Psoas muscle (tissue), 8 donors: ENCODE measurements around the gene KLC4. TPM values are rescaled to one million over a fixed set of nuclear protein-coding genes. Genes with fewer than 3 reads are reported as not detected.

Experiments used
- ATAC-seq, 4 donors: fragments of 200-7000 bp; cut with Tn5 transposase; one replicate each; pipeline ENCODE4 v1.9.1; 2020; ENCODE audit warnings: moderate library complexity in 3 of 4, mild to moderate bottlenecking in 2 of 4
- DNase-seq, 2 donors: peaks; one replicate each; pipeline ENCODE4 v3.0.0-alpha.2; 2020
- H3K27ac ChIP-seq: fragments of 200-600 bp; one replicate; pipeline ENCODE4 v1.8.0; 2022
- H3K27me3 ChIP-seq, 3 donors: fragments of 200-600 bp in 1 of 3; one replicate each; pipeline versions ENCODE4 v1.6.1 to v1.8.0; 2013 to 2022; ENCODE audit warnings: low read length in 2 of 3, mild to moderate bottlenecking in 2 of 3, moderate library complexity in 1 of 3; ENCODE audit not compliant: insufficient read depth in 3 of 3
- H3K36me3 ChIP-seq, 2 donors: fragments of 200-600 bp in 1 of 2; one replicate each; pipeline versions ENCODE4 v1.6.1 to v1.8.0; 2013 to 2022; ENCODE audit warnings: low read depth in 1 of 2, mild to moderate bottlenecking in 1 of 2, moderate library complexity in 1 of 2; ENCODE audit not compliant: insufficient read depth in 1 of 2
- H3K4me1 ChIP-seq: fragments of 200-600 bp; one replicate; pipeline ENCODE4 v1.8.0; 2022
- H3K4me3 ChIP-seq: fragments of 200-600 bp; one replicate; pipeline ENCODE4 v1.8.0; 2022; ENCODE audit warnings: mild to moderate bottlenecking
- H3K9me3 ChIP-seq: fragments of 200-600 bp; one replicate; pipeline ENCODE4 v1.8.0; 2022
- WGBS, 3 donors: extraction: QIAGEN DNeasy Blood & Tissue Kit; methylation state at CpG; one replicate each; pipeline versions ENCODE4 v1.1.6 to v1.1.7; 2013; 5-methylcytosine and 5-hydroxymethylcytosine counted together
- intact Hi-C, 2 donors: fragments of 100-400 bp; cut with DNase I; formaldehyde crosslinking; loops; one replicate each; pipeline versions ENCODE4 v1.11.0 to v1.14.2; 2022
- polyA plus RNA-seq, 3 donors: library from polyadenylated mRNA; stranded (reverse); fragments of 200-250 nt; gene quantifications; one replicate each; pipeline ENCODE4 v1.2.3, GENCODE V29; 2013
- total RNA-seq, 4 donors: library from RNA; stranded (reverse); fragmentation: NEBNext Ultra II Directional in 2 of 4; extraction: Animal tissue kit (Norgen Biotek cat#: 25700) in 2 of 4; gene quantifications; one replicate each; pipeline versions ENCODE4 v1.2.1 to v1.2.4, GENCODE V29; 2021 to 2023
- TF ChIP-seq, protein P1 (sequence below): fragments of 200-600 bp; IDR thresholded peaks from one replicate; pipeline ENCODE4 v1.8.0; 2022; ENCODE audit warnings: antibody characterized with exemption
- donor health status: healthy with polysubstance abuse.
- donor health status: DM: no; HTN: no; CAD: no; lungs with moderate emphysema.
- donor health status: Bipolar disorder and iron deficiency.
- donor health status: healthy.
- donor health status: DM: yes; HTN: yes; CAD: no.
- donor health status: DM: no; HTN: no; CAD: no.
- donor health status: DM: no; HTN: no; CAD: no.
- donor health status: DM: yes; HTN: yes; CAD: no.

The KLC4 gene
- total and polyA plus RNA-seq, 7 donors = 12.2 to 20.9 (median 14.9) TPM

DNA sequence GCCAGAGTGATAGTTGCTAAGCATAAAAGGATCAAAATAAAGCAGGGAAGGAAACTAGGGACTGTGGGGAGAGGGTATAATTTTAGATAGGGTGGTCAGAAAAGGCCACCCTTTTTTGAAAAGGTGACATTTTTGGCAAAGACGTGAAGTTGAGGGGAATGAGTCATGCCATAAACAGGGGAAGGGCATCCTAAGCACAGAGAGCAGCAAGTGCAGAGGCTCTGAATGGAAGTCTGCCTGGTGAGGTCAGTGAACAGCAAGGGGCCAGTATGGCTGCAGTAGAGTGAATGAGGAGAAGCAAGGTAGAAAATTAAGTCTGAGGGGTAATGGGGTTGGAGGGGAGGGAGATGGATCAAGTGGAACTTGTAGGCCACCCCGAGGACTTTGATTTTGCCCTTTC lies 2.4 kb downstream of the KLC4 start:
- TF ChIP-seq, protein P1, sequence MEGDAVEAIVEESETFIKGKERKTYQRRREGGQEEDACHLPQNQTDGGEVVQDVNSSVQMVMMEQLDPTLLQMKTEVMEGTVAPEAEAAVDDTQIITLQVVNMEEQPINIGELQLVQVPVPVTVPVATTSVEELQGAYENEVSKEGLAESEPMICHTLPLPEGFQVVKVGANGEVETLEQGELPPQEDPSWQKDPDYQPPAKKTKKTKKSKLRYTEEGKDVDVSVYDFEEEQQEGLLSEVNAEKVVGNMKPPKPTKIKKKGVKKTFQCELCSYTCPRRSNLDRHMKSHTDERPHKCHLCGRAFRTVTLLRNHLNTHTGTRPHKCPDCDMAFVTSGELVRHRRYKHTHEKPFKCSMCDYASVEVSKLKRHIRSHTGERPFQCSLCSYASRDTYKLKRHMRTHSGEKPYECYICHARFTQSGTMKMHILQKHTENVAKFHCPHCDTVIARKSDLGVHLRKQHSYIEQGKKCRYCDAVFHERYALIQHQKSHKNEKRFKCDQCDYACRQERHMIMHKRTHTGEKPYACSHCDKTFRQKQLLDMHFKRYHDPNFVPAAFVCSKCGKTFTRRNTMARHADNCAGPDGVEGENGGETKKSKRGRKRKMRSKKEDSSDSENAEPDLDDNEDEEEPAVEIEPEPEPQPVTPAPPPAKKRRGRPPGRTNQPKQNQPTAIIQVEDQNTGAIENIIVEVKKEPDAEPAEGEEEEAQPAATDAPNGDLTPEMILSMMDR = no peak
- Histone ChIP-seq H3K4me3 (no peak overlapping the region), H3K27ac (no peak overlapping the region), H3K9me3 (no peaks in the 10 kb centered on the region), H3K4me1 (peaks cover 18% of the 10 kb centered on the region), H3K36me3 (peaks cover 0 to 66% of the 10 kb centered on the region in 2 donors), H3K27me3 (no peaks in the 10 kb centered on the region)
- DNase-seq (no peak), ATAC-seq (no peak)
- WGBS, 3 donors = 79 to 83% (median 82%) methylated on average over 2 of the region's 2 CpGs
- intact Hi-C loops = loop anchor here in 1 of 2 donors (2.0 kb wide), 1 partner anchor 49 kb away; the partner anchor contains the start of gene MEA1

DNA sequence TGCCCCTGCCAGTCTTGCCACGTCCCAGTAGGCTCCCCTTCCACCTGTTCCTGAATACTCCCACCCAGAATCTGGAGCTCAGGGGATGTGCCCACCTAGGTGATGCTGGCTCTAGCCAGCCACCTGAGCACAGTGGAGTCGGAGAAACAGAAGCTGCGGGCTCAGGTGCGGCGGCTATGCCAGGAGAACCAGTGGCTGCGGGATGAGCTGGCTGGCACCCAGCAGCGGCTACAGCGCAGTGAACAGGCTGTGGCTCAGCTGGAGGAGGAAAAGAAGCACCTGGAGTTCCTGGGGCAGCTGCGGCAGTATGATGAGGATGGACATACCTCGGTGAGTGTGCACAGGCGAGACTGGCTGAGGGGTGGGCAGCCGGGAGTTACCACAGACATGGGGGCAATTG lies 3.4 kb downstream of the KLC4 start:
- no peak for ATAC-seq
- H3K27ac ChIP-seq = no peak overlapping the region
- 93 to 95% (median 94%) methylated on average over 12 of the region's 12 CpGs for WGBS, 3 donors

DNA sequence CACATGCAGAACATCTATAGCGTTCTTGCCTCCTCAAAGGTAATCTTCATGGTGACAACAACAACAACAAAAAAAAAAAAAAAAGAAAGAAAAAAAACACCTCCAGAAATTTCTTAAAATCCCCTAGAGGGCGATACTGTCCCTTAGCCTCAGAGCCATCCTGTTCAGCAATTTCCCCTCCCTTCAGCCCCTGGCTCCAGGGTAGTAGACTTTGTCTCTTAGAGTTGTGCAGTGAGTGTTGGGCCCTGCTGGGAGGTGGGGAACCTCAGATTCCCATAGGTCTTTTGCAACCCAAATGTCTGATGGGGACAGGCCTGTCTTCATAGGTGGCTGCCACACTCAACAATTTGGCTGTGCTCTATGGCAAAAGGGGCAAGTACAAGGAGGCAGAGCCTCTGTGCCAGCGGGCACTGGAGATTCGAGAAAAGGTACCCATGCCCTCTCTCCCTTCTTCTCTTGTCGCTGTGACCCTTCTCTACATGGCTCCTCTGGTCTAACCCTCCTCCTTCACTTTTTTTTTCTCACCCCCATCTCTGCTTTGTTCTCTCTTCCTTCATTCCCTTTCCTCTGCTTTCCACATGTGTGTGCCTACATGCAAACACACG lies 10.7 kb downstream of the KLC4 start:
- H3K9me3 ChIP-seq = no peaks in the 10 kb centered on the region
- H3K4me3 ChIP-seq = no peak overlapping the region
- WGBS, 3 donors = 64 to 74% (median 67%) methylated on average over 6 of the region's 6 CpGs
- DNase-seq (no peak), ATAC-seq (peak in 2 of 4 donors; percentile 36 to 50)
- H3K36me3 ChIP-seq = peaks cover 0 to 87% of the 10 kb centered on the region in 2 donors
- no peak overlapping the region for H3K27ac ChIP-seq
- TF ChIP-seq, protein P1 = peak; percentile 11
- peaks cover 0 to 3% (median 0%) of the 10 kb centered on the region in 3 donors for H3K27me3 ChIP-seq
- no peaks in the 10 kb centered on the region for H3K4me1 ChIP-seq
- intact Hi-C loops = loop anchor here in 1 of 2 donors (5.0 kb wide), 2 partner anchors 52 to 72 kb away; no protein-coding TSS in a partner anchor

More for the DNA sequence above, 3.4 kb downstream of the KLC4 start:
- TF ChIP-seq, protein P1 = no peak
- peaks cover 0 to 63% of the 10 kb centered on the region in 2 donors for H3K36me3 ChIP-seq
- DNase-seq = no peak
- H3K4me3 ChIP-seq = no peak overlapping the region
- no peaks in the 10 kb centered on the region for H3K27me3 ChIP-seq
- peaks cover 14% of the 10 kb centered on the region for H3K4me1 ChIP-seq
- no peaks in the 10 kb centered on the region for H3K9me3 ChIP-seq
- intact Hi-C loops = no loop called here

DNA sequence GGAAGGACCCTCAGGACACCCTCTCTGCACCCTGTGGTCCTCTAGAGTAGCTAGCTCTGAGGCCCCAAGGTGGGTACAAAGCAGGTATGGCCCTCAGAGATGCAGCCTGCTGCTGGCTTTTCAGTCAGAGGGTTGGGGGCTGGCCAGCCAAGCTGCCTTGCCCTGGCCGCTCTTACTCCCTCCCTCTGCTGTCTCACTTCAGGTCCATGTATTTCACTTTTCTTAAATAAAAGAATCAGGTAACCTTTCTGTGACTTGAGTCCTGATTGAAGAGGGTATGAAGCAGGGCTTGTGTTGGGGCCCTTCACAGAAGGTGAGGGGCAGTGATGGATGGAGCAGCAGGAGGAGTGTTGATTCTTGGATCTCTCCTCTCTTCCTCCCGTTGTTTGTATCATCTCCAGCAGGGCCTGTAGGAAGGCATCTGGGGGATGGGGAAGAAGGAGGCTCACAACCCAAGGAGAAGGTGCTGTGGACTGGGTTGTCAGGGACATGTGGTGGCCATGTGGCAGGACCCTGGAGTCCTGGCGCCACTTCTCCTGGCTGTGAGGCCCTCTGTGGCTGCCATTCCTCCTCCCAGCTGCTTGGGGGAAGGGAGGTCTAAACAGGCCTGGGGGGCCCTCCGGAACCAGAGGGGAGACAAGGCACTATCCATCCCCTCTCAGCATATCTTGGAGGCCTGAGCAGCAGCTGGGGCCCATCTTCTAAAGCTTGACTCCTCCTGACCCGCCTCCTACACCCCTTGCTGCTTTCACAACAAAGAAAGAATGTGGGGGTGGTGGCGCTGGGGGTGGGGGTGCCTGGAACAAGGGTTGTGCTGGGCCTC lies 15.6 kb downstream of the KLC4 start:
- no peak overlapping the region for H3K27ac ChIP-seq
- TF ChIP-seq, protein P1 = no peak
- H3K9me3 ChIP-seq = no peaks in the 10 kb centered on the region
- intact Hi-C loops = loop anchor here in 1 of 2 donors (5.0 kb wide), 2 partner anchors 47 to 67 kb away; no protein-coding TSS in a partner anchor
- no peak overlapping the region for H3K4me3 ChIP-seq
- no peak for DNase-seq
- 66 to 72% (median 70%) methylated on average over 5 to 6 of the region's 6 CpGs for WGBS, 3 donors
- peaks cover 0 to 49% of the 10 kb centered on the region in 2 donors for H3K36me3 ChIP-seq
- H3K27me3 ChIP-seq = peaks cover 0 to 20% (median 12%) of the 10 kb centered on the region in 3 donors
- ATAC-seq = peak in 1 of 4 donors; percentile 13
- H3K4me1 ChIP-seq = peaks cover 5% of the 10 kb centered on the region
